RWPE2 (cell line): Measurements from ENCODE around the gene CFDP1.
A peak's percentile ranks its signal among the peaks of the same experiment; 100 is the strongest.

Experiments used
- ATAC-seq: fragments of 200-7000 bp; cut with Tn5 transposase; 3 replicates; pipeline ENCODE4 v1.9.1; 2021; ENCODE audit warnings: low read depth
- DNase-seq: peaks from one replicate; pipeline ENCODE4 v3.0.0-alpha.2; 2020; ENCODE audit warnings: low spot score
- H3K27ac ChIP-seq: fragments of 450-650 bp; 2 replicates; pipeline ENCODE4 v1.5.1; 2017; ENCODE audit warnings: mild to moderate bottlenecking; ENCODE audit not compliant: poor library complexity, severe bottlenecking
- H3K27me3 ChIP-seq: fragments of 250-450 bp; sonication (Bioruptor Pico); 2 replicates; pipeline ENCODE4 v1.5.1; 2021; ENCODE audit warnings: mild to moderate bottlenecking, moderate library complexity; ENCODE audit not compliant: insufficient read depth, poor library complexity, severe bottlenecking
- H3K36me3 ChIP-seq: fragments of 250-450 bp; sonication (Bioruptor Pico); 2 replicates; pipeline ENCODE4 v1.5.1; 2020; ENCODE audit warnings: low read depth, mild to moderate bottlenecking, moderate library complexity
- H3K4me1 ChIP-seq: fragments of 250-450 bp; sonication (Bioruptor Pico); 2 replicates; pipeline ENCODE4 v1.5.1; 2021; ENCODE audit warnings: mild to moderate bottlenecking, moderate library complexity; ENCODE audit not compliant: insufficient read depth, poor library complexity, severe bottlenecking
- H3K4me3 ChIP-seq: fragments of 250-450 bp; sonication (Bioruptor Pico); 2 replicates; pipeline ENCODE4 v1.5.1; 2021; ENCODE audit warnings: mild to moderate bottlenecking, moderate library complexity; ENCODE audit not compliant: severe bottlenecking
- H3K9me3 ChIP-seq: fragments of 250-450 bp; sonication (Bioruptor Pico); 2 replicates; pipeline ENCODE4 v1.5.1; 2021; ENCODE audit warnings: mild to moderate bottlenecking, moderate library complexity; ENCODE audit not compliant: severe bottlenecking
- TF ChIP-seq, protein P1 (sequence below): fragments of 450-650 bp; IDR thresholded peaks from one replicate; pipeline ENCODE4 v1.5.1; 2017; ENCODE audit warnings: mild to moderate bottlenecking, moderate library complexity; ENCODE audit not compliant: poor library complexity, severe bottlenecking

The CFDP1 gene

DNA sequence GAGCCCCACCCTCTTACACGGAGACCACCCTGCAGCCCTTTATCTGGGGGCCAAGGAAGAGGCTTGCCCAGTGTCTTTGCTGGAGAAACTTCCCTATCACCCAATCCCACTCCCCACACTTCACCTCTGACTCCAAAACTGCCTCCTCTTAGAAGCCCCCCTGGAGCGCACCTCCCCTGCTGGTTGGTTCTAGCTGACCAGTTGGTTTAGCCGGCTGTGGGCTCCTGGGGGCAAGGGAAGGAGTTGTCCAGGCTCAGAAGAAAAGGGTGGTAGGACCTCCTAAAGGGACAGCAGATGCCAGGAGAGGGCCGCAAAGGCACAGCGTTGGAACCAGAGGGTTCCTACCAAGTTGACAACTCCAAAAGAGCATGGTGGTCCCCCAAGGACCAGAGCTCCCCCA, 183.9 kb downstream of the CFDP1 start:
- TF ChIP-seq, protein P1, sequence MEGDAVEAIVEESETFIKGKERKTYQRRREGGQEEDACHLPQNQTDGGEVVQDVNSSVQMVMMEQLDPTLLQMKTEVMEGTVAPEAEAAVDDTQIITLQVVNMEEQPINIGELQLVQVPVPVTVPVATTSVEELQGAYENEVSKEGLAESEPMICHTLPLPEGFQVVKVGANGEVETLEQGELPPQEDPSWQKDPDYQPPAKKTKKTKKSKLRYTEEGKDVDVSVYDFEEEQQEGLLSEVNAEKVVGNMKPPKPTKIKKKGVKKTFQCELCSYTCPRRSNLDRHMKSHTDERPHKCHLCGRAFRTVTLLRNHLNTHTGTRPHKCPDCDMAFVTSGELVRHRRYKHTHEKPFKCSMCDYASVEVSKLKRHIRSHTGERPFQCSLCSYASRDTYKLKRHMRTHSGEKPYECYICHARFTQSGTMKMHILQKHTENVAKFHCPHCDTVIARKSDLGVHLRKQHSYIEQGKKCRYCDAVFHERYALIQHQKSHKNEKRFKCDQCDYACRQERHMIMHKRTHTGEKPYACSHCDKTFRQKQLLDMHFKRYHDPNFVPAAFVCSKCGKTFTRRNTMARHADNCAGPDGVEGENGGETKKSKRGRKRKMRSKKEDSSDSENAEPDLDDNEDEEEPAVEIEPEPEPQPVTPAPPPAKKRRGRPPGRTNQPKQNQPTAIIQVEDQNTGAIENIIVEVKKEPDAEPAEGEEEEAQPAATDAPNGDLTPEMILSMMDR, result no peak
- no peaks in the 10 kb centered on the region for H3K9me3 ChIP-seq
- no peak overlapping the region for H3K4me3 ChIP-seq
- ATAC-seq (no peak), DNase-seq (no peak)
- H3K27ac ChIP-seq, result peak overlapping the region; percentile 94
- H3K4me1 ChIP-seq, result peaks cover 59% of the 10 kb centered on the region
- peaks cover 9% of the 10 kb centered on the region; the same call in 1 of the 2 replicates for H3K36me3 ChIP-seq
- no peaks in the 10 kb centered on the region for H3K27me3 ChIP-seq

DNA sequence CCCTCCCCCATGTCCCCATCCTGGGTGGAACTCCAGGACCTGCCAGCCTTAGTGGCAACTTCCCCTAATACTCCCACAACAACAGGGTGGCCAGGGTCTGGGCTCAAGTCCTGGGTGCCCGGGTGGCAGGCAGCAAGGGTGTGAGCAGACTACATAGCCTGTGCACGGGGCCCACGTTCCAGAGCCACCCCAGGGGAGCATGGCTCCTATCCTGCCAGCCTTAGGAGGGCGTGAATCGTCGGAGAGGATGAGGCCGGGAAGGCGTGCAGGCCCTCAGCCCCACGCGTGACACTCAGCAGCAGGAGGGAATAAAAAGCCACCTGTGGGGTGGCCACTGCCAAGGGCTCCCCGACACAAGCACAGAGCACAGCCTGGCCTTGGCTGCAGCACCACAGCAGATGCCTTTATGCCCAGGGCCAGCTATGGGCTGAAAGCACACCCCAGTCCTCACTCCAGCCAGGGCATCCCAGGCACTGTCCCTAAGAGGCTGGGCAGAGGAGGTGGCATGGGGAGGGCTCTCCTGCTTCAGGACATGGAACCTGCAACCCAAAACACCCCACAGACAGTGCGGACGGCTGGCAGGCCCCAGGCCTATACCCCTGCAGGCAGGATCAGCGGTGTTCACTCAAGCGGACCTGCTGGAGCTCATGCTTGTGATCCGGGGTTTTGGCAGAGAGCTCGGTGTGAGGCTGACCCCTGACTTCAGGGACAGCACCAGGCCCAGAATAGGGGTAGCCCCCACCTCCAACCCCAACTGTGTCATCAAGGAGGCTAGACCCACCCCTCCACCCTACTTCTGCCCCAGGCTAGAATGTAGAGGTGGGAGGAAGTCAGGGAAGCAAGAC, 184.5 kb downstream of the CFDP1 start:
- no peak for DNase-seq
- Histone ChIP-seq H3K9me3 (no peaks in the 10 kb centered on the region), H3K27me3 (no peaks in the 10 kb centered on the region), H3K36me3 (peaks cover 12% of the 10 kb centered on the region), H3K4me1 (peaks cover 57% of the 10 kb centered on the region), H3K4me3 (no peak overlapping the region), H3K27ac (peak overlapping the region; percentile 94)
- TF ChIP-seq, protein P1, result no peak
- no peak for ATAC-seq

DNA sequence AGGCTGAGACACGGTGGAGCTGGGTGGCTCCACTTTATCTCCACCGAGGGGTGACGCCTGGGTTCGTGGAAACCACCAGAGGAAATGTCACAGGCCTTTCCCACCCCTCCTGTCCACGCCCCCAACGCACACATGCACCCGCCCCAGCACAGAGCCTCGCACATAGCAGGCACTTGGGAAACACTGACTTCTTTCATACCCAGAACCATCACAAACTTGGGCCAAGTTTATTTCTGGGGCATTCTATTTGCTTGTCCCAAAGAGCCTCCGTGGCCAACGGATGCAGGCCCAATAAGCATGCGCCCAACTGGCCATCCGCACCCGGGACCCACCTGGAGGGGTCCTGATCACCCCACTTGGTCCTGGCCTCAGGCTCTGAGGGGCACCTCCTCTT, 185.2 kb downstream of the CFDP1 start:
- Histone ChIP-seq H3K36me3 (peaks cover 18% of the 10 kb centered on the region), H3K27me3 (no peaks in the 10 kb centered on the region), H3K4me3 (no peak overlapping the region), H3K4me1 (peaks cover 51% of the 10 kb centered on the region), H3K9me3 (no peaks in the 10 kb centered on the region), H3K27ac (peak overlapping the region; percentile 94)
- TF ChIP-seq, protein P1, result no peak
- ATAC-seq, result no peak
- DNase-seq, result no peak

DNA sequence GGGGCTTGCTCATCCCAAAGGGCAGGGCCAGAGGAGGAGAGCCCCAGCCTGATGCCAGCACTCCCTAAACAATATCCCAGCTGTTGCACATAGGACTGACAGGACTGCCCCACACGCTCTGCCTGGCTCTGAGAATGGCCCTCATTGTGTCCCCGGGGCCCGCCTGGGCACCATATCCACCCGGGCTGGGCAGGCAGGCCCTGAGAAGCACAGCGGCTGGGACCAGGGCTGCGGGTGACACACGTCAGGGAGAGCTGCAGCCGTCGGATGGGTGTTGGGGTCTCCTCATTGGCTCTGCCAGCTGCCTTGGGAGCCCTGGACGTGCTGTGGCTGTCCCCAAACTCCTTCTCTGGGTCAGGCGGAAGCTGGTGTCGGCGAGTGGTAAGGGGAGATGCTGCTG, 186.1 kb downstream of the CFDP1 start:
- TF ChIP-seq, protein P1, result no peak
- Histone ChIP-seq H3K27me3 (no peaks in the 10 kb centered on the region), H3K4me3 (no peak overlapping the region), H3K9me3 (no peaks in the 10 kb centered on the region), H3K4me1 (peaks cover 45% of the 10 kb centered on the region), H3K36me3 (peaks cover 21% of the 10 kb centered on the region), H3K27ac (peak overlapping the region; percentile 94)
- ATAC-seq (no peak), DNase-seq (no peak)
